Sigmoid colon (tissue), 7 donors: Measurements from ENCODE around the gene RALB. TPM values are rescaled to one million over a fixed set of nuclear protein-coding genes. Genes with fewer than 3 reads are reported as not detected.

Experiments used
- DNase-seq: peaks from one replicate; pipeline ENCODE4 v3.0.0-alpha.2; 2019
- H3K27ac ChIP-seq, 4 donors: fragments of 200-600 bp; sonication (generic); one replicate each; pipeline ENCODE4 v1.5.1; 2016 to 2019; ENCODE audit warnings: mild to moderate bottlenecking in 1 of 4
- H3K27me3 ChIP-seq, 3 donors: fragments of 200-600 bp; sonication (generic); one replicate each; pipeline ENCODE4 v1.5.1; 2019; ENCODE audit warnings: mild to moderate bottlenecking in 1 of 3
- H3K36me3 ChIP-seq, 4 donors: fragments of 200-600 bp; sonication (generic); one replicate each; pipeline ENCODE4 v1.5.1; 2016 to 2019
- H3K4me1 ChIP-seq, 4 donors: fragments of 200-600 bp; sonication (generic); one replicate each; pipeline ENCODE4 v1.5.1; 2017 to 2019
- H3K4me3 ChIP-seq, 4 donors: fragments of 200-600 bp; sonication (generic); one replicate each; pipeline ENCODE4 v1.5.1; 2017 to 2019; ENCODE audit warnings: mild to moderate bottlenecking in 2 of 4, moderate library complexity in 1 of 4
- H3K9me3 ChIP-seq, 4 donors: fragments of 200-600 bp in 3 of 4; sonication (generic) in 3 of 4; one replicate each; pipeline versions ENCODE4 v1.5.1 to v1.6.1; 2013 to 2019
- EP300 ChIP-seq, 4 donors: sonication (generic); formaldehyde crosslinking; IDR thresholded peaks; one replicate each; pipeline ENCODE4 v1.6.1; 2017; ENCODE audit warnings: antibody characterized with exemption in 4 of 4
- POLR2A ChIP-seq, 2 donors: fragments of 450-650 bp; IDR thresholded peaks; one replicate each; pipeline ENCODE4 v1.6.1; 2016; ENCODE audit warnings: antibody characterized with exemption in 2 of 2, mild to moderate bottlenecking in 2 of 2, moderate library complexity in 2 of 2
- POLR2AphosphoS5 ChIP-seq, 4 donors: sonication (generic); formaldehyde crosslinking; IDR thresholded peaks; one replicate each; pipeline ENCODE4 v1.6.1; 2017; ENCODE audit warnings: antibody characterized with exemption in 4 of 4
- WGBS, 2 donors: extraction: QIAGEN DNeasy Blood & Tissue Kit; methylation state at CpG; one replicate each; pipeline ENCODE4 v1.1.7; 2013; 5-methylcytosine and 5-hydroxymethylcytosine counted together
- intact Hi-C: fragments of 100-400 bp; cut with DNase I; formaldehyde crosslinking; loops from one replicate; pipeline ENCODE4 v1.15.1; 2023
- polyA plus RNA-seq, 3 donors: library from polyadenylated mRNA; stranded (reverse); fragments of 200-250 nt; gene quantifications; one replicate each; pipeline ENCODE4 v1.2.3, GENCODE V29; 2013
- total RNA-seq, 4 donors: library from RNA; depleted of rRNA; stranded (reverse); fragments of >200 nt; gene quantifications; one replicate each; pipeline ENCODE4 v1.1.0, GENCODE V29; 2016
- TF ChIP-seq, protein P1 (sequence below), 4 experiments: fragments of 450-650 bp in 3 of 4; fragments of 200-600 bp in 1 of 4; IDR thresholded peaks; one replicate each; pipeline ENCODE4 v1.5.1; 2016 to 2019; ENCODE audit warnings: antibody characterized with exemption in 4 of 4, mild to moderate bottlenecking in 3 of 4, moderate library complexity in 2 of 4
- donor health status: healthy with polysubstance abuse.
- donor health status: Bipolar disorder and iron deficiency.
- donor health status: healthy.

RALB gene
- total and polyA plus RNA-seq, 7 donors = 47.9 to 143 (median 60.2) TPM

DNA sequence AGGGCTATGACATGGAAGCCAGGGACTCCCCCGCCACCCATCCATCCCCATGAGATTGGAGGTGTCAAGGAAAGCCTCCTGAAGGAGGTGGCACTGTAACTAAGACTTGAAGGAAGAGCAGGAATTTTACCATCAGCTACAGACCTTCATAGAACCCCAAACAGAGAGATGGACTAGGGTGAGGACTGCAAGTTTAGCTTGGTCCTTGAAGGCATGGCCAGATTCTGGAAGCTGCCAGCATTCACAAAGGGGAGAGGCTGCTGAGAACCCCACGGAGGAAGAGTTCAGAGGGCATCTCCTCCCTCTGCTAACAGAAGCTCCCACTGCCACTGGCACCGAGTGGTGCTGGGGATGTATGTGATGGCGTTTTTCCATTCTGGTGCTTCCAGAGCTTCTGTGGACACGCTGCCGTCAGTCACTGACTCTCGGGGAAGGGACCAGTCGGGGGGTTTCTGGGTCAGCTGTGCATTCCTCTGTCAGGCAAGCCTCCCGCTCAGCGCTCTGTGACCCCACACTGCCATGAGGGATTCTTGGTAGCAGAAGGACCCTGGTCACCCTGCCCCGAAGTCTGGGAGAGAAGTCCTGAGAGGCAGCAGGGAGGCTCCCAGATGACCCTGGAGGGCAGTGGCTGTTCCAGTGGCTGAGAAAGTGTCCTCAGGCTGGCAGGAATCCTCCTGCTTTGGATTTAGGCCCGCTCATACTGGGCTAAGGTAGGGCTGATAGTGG lies 47.5 kb upstream of the RALB start:
- H3K4me3 ChIP-seq = no peak overlapping the region
- H3K27me3 ChIP-seq = no peaks in the 10 kb centered on the region
- peaks cover 0 to 5% (median 0%) of the 10 kb centered on the region in 4 donors for H3K4me1 ChIP-seq
- H3K36me3 ChIP-seq = no peaks in the 10 kb centered on the region
- no peaks in the 10 kb centered on the region for H3K9me3 ChIP-seq
- no peak for TF ChIP-seq POLR2A (IDR thresholded peaks at IDR 0.05)
- DNase-seq = no peak
- intact Hi-C loops = loop anchor here (5.0 kb wide), 1 partner anchor 107 kb away; no protein-coding TSS in a partner anchor
- no peak overlapping the region for H3K27ac ChIP-seq
- WGBS, 2 donors = 92 to 94% methylated on average over 12 of the region's 12 CpGs

DNA sequence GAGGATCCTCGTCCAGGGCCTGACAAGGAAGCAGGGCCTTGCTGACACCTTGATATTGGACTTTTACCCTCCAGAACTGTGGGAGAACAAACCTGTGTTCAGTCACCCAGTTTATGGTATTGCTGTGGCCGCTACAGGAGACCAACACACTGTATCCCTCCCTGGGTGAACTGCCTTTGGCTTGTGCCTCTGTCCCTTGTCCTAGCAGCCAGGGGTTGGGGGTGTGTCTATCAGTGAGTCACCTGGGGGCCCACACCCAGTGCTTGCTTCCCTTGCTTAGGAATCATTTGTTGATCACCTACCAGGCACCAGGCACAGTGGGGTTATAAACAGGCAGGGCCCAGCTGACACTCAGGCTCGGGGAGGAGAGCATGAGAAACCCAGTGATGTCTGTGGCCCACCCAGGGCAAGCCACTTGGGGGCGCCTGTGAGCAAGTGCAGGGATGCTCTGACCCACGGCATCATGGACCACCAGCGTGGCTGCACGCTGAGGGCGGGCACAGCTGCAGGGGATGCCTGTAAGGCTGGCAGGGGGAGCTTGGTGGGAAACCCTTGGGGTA lies 46.5 kb upstream of the RALB start:
- Histone ChIP-seq H3K27me3 (no peaks in the 10 kb centered on the region), H3K4me3 (no peak overlapping the region), H3K9me3 (no peaks in the 10 kb centered on the region), H3K4me1 (peaks cover 0 to 5% (median 0%) of the 10 kb centered on the region in 4 donors), H3K36me3 (no peaks in the 10 kb centered on the region), H3K27ac (no peak overlapping the region)
- intact Hi-C loops = loop anchor here (5.0 kb wide), 1 partner anchor 106 kb away; no protein-coding TSS in a partner anchor
- TF ChIP-seq, protein P1, sequence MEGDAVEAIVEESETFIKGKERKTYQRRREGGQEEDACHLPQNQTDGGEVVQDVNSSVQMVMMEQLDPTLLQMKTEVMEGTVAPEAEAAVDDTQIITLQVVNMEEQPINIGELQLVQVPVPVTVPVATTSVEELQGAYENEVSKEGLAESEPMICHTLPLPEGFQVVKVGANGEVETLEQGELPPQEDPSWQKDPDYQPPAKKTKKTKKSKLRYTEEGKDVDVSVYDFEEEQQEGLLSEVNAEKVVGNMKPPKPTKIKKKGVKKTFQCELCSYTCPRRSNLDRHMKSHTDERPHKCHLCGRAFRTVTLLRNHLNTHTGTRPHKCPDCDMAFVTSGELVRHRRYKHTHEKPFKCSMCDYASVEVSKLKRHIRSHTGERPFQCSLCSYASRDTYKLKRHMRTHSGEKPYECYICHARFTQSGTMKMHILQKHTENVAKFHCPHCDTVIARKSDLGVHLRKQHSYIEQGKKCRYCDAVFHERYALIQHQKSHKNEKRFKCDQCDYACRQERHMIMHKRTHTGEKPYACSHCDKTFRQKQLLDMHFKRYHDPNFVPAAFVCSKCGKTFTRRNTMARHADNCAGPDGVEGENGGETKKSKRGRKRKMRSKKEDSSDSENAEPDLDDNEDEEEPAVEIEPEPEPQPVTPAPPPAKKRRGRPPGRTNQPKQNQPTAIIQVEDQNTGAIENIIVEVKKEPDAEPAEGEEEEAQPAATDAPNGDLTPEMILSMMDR (IDR thresholded peaks at IDR 0.05) = peak in 1 of 4 experiments; percentile 19
- TF ChIP-seq EP300 (IDR thresholded peaks at IDR 0.05) = no peak
- 64 to 75% methylated on average over 8 of the region's 8 CpGs for WGBS, 2 donors
- no peak for DNase-seq

DNA sequence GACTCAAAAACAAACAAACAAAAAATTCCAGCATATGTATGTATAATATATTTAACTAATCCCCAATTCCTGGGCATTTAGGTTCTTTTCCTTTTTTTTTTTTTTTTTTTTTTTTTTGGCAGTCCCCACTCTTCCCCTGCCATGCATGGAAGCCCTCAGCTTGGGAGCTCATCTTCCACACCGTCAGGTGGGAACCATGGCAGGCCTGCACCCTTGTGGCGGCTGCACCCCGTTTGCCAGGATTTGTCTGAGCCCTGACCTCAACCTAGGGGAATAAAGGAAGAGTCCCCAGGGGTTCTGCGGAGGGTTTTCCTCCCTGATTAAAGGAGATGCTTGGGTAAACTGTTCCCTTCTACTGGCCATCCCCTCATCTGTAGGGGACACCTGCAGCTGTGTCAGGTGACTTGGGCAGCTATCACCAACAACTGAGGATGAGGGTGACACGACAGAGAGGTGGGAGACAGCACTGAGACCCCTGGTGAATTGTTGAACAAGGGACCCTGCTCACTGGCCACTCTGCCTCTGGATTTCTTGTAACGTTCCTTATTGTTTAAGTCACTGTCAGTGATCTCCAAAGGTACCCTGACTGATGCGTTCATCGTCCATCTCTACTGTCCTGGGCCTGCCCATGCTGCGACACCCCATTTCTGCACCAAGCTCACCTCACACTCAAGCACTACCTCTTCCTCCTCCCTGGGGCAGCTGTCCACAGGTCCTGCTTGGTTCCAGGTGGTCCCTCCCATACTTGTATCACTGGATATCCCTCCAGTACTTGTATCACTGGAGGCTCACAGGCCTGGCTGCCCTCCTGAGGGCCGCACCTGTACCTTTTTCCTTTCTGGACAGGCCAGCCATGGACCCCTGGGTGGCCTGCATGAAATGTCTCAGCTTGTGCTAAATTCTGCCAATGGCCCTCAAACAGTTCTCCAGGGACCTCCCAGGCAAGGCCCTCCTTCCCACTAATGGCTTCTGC lies 44.0 kb upstream of the RALB start:
- Histone ChIP-seq H3K4me3 (no peak overlapping the region), H3K27ac (no peak overlapping the region), H3K36me3 (no peaks in the 10 kb centered on the region), H3K9me3 (no peaks in the 10 kb centered on the region), H3K4me1 (peaks cover 0 to 2% (median 0%) of the 10 kb centered on the region in 4 donors), H3K27me3 (no peaks in the 10 kb centered on the region)
- TF ChIP-seq POLR2A (IDR thresholded peaks at IDR 0.05) = no peak
- 92 to 95% methylated on average over 10 of the region's 10 CpGs for WGBS, 2 donors
- no peak for DNase-seq
- intact Hi-C loops = loop anchor here (5.0 kb wide), 1 partner anchor 104 kb away; no protein-coding TSS in a partner anchor

DNA sequence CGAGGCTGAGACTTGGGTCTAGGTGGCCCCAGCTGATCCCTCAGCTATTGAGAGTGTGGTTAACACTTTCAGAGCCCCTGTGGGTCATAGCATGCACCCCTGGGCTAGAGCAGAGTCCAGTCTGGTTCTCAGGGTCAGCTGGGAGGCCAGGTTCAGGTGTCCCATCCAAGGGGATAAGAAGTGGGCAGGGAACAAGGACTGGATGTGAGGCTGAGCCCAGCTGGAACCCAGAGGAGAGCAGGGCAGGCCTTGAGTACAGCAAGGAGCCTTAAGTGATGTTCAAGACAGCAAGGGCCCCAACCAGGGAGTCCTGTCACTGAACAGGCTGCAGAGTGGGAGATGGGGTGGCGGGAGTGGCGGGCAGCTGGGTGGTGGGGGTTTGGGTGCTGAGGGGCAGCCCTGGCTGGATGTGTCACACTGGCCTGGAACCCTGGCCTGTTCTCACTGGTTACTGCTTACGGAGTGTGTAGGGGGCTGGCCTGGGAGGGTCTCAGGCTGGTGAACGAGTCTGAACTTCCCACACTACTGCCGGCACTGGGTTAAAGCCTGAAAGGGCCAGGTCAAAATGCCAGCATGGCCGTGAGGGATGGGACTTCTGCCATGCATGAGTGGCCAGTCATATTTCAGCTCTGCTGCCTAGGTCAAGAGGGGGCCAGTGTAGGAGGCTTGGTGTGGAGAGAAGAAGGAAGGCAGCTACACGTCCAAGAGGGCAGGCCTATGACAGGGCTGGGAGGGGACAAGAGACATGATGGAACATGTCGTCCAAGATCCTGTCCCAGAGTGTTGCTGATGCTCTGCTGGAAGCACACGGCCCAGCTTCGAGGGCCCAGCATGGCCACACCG lies 43.0 kb upstream of the RALB start:
- TF ChIP-seq POLR2A (IDR thresholded peaks at IDR 0.05) (no peak), POLR2AphosphoS5 (IDR thresholded peaks at IDR 0.05) (no peak), EP300 (IDR thresholded peaks at IDR 0.05) (no peak)
- TF ChIP-seq, protein P1 (IDR thresholded peaks at IDR 0.05) = no peak
- intact Hi-C loops = loop anchor here (5.0 kb wide), 1 partner anchor 103 kb away; no protein-coding TSS in a partner anchor
- WGBS, 2 donors = 84 to 86% methylated on average over 12 of the region's 12 CpGs
- DNase-seq = no peak
- Histone ChIP-seq H3K36me3 (no peaks in the 10 kb centered on the region), H3K27ac (no peak overlapping the region), H3K27me3 (no peaks in the 10 kb centered on the region), H3K9me3 (no peaks in the 10 kb centered on the region), H3K4me3 (no peak overlapping the region), H3K4me1 (no peaks in the 10 kb centered on the region)

DNA sequence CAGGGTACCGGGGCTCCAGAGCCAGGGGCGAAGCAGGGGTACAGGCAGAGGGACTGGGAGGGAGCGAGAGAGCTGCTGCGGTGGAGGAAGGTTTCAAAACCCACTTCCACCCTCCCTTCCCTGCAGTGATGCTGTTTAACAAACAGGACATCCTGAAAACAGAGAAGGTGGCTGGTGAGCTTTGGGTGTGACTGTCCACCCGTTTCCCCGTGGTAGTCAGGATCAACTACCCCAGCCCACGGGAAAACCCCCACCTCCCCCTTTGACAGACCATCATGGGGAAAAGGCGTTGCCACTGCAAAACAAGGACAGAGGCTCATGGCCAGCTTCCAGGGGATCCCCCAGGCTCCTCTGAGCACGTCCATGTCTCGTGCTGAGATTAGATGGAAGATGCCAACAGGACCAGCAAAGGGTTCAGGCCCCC lies 42.4 kb upstream of the RALB start:
- intact Hi-C loops = no loop called here
- Histone ChIP-seq H3K4me3 (no peak overlapping the region), H3K27ac (no peak overlapping the region), H3K36me3 (no peaks in the 10 kb centered on the region), H3K27me3 (no peaks in the 10 kb centered on the region), H3K9me3 (no peaks in the 10 kb centered on the region), H3K4me1 (no peaks in the 10 kb centered on the region)
- no peak for TF ChIP-seq POLR2A (IDR thresholded peaks at IDR 0.05)
- no peak for TF ChIP-seq EP300 (IDR thresholded peaks at IDR 0.05)
- TF ChIP-seq POLR2AphosphoS5 (IDR thresholded peaks at IDR 0.05) = no peak
- TF ChIP-seq, protein P1 (IDR thresholded peaks at IDR 0.05) = no peak
- WGBS, 2 donors = 53 to 61% methylated on average over 10 of the region's 10 CpGs
- no peak for DNase-seq
